Activated CD8-positive, alpha-beta memory T cell treated with anti-CD3 and anti-CD28 coated beads for 48 hours (primary cell): Measurements from ENCODE around the gene OR2D3.
"Not testable (repeated sequence)": the region's sequence is repeated elsewhere in the genome, so short reads cannot be mapped to it uniquely, and the experiment has no call there.

ENCODE experiments used
- DNase-seq, 3 experiments: peaks; one replicate each; pipeline ENCODE4 v3.0.0-alpha.2; 2020; ENCODE audit warnings: low read depth in 2 of 3, low spot score in 2 of 3

OR2D3 gene

GRCh38 chr11:6927030-6927617, 6.3 kb downstream of the OR2D3 start:
- DNase-seq, result no peak

- DNase-seq, result no peak
These were observed 8.1 kb downstream of the OR2D3 start for GRCh38 chr11:6928916-6929315.

GRCh38 chr11:6931146-6931713, 10.4 kb downstream of the OR2D3 start:
- DNase-seq, result no peak

- no peak for DNase-seq
These were observed 11.3 kb downstream of the OR2D3 start for GRCh38 chr11:6932145-6932544.

GRCh38 chr11:6941970-6942369, 21.2 kb downstream of the OR2D3 start:
- DNase-seq, result no peak

GRCh38 chr11:6943131-6943530, 22.3 kb downstream of the OR2D3 start:
- no peak for DNase-seq

GRCh38 chr11:6954248-6954647, 33.4 kb downstream of the OR2D3 start:
- not testable (repeated sequence) for DNase-seq

GRCh38 chr11:6962141-6962540, 41.3 kb downstream of the OR2D3 start:
- no peak for DNase-seq

GRCh38 chr11:6962673-6963072, 41.9 kb downstream of the OR2D3 start:
- no peak for DNase-seq

- DNase-seq, result no peak
These were observed 48.0 kb downstream of the OR2D3 start for GRCh38 chr11:6968816-6969215.

GRCh38 chr11:6969854-6970253, 49.1 kb downstream of the OR2D3 start:
- not testable (repeated sequence) for DNase-seq
